IMR-90 (cell line): ENCODE measurements around the gene ENO4.

ENCODE experiments used
- POLR2A ChIP-seq: IDR thresholded peaks from 2 replicates; pipeline ENCODE4 v1.6.1; 2012; ENCODE audit warnings: mild to moderate bottlenecking, low read depth, low read length
- RFX5 ChIP-seq: IDR thresholded peaks from 2 replicates; pipeline ENCODE4 v1.8.0; 2012; ENCODE audit warnings: low read depth, mild to moderate bottlenecking, low read length, moderate library complexity
- SMC3 ChIP-seq: fragments of 150-350 bp; IDR thresholded peaks from 2 replicates; pipeline ENCODE4 v1.6.1; 2016; ENCODE audit warnings: low read depth, mild to moderate bottlenecking, antibody characterized with exemption, low read length, moderate library complexity

GRCh38 chr10:116825901-116826300 is 23.4 kb upstream of the ENO4 start:
- TF ChIP-seq RFX5 (no peak), POLR2A (no peak), SMC3 (no peak)
